Gastrocnemius medialis (tissue), 4 donors: Measurements from ENCODE around the gene CYLD.

Source experiments
- CTCF ChIP-seq, 5 experiments: fragments of 450-650 bp in 3 of 5; fragments of 200-600 bp in 2 of 5; sonication (generic) in 2 of 5; IDR thresholded peaks in 4 of 5; conservative IDR thresholded peaks in 1 of 5; 1 replicate in 4 of 5; 2 replicates in 1 of 5; pipeline ENCODE4 v1.5.1; 2016 to 2019; ENCODE audit warnings: antibody characterized with exemption in 5 of 5, mild to moderate bottlenecking in 3 of 5, moderate library complexity in 3 of 5
- POLR2A ChIP-seq, 2 donors: fragments of 450-650 bp; IDR thresholded peaks; one replicate each; pipeline ENCODE4 v1.6.1; 2017; ENCODE audit warnings: antibody characterized with exemption in 2 of 2, mild to moderate bottlenecking in 2 of 2, moderate library complexity in 2 of 2

GRCh38 chr16:50833929-50834328 is 92.0 kb downstream of the CYLD start:
- TF ChIP-seq POLR2A (IDR thresholded peaks at IDR 0.05) (no peak), CTCF (IDR thresholded peaks at IDR 0.05 in 4 of 5, conservative IDR thresholded peaks at IDR 0.05 in 1 of 5) (no peak)
